Measurements from ENCODE around the gene ST3GAL5.

DNA sequence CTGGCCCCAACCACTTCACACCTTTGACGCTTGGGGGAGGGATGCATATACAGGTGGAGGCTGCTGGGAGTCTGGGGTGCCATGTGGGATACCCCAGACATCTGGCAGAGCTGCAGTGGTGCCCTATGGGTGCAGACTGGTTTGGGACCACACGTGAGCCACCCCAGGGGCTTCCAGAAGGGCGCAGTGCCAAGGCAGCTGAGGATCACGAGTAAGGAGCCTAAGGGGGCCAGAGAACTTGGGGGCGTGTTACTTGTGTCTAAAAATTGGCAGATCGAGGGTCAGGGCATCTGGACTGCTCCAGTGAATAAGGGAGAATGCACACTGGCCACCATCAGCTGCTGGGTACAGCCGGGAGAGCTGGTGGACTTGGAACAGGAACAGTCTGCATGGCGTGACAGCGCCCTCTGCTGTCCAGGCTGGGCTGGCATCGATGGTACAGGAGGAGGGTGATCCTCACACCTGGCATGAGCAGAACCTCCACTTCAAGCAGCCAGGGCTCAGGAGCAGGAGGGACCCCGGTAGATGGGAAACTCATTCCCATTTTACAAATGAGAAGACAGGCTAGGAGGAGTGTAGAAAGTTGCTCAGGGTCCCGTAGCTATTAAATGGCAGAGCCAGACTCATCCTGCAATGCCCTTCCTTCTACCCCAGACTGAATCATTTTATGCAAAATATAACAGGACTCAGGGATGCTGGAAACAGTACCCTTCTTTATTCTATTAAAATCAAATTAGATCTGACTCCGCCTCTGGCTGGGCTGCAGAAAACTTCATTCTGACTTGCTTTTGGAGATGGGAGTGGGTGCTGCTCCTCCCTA, 74.6 kb downstream of the ST3GAL5 start:
- TF ChIP-seq POLR2A (IDR thresholded peaks at IDR 0.05) = no peak
- TF ChIP-seq, protein P1, sequence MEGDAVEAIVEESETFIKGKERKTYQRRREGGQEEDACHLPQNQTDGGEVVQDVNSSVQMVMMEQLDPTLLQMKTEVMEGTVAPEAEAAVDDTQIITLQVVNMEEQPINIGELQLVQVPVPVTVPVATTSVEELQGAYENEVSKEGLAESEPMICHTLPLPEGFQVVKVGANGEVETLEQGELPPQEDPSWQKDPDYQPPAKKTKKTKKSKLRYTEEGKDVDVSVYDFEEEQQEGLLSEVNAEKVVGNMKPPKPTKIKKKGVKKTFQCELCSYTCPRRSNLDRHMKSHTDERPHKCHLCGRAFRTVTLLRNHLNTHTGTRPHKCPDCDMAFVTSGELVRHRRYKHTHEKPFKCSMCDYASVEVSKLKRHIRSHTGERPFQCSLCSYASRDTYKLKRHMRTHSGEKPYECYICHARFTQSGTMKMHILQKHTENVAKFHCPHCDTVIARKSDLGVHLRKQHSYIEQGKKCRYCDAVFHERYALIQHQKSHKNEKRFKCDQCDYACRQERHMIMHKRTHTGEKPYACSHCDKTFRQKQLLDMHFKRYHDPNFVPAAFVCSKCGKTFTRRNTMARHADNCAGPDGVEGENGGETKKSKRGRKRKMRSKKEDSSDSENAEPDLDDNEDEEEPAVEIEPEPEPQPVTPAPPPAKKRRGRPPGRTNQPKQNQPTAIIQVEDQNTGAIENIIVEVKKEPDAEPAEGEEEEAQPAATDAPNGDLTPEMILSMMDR (IDR thresholded peaks at IDR 0.05) = peak; percentile 82 to 98 (median 96)
